Right lobe of liver (tissue), 6 donors: ENCODE results near the gene REG3G. TPM values are rescaled to one million over a fixed set of nuclear protein-coding genes. Genes with fewer than 3 reads are reported as not detected.
A peak's percentile ranks its signal among the peaks of the same experiment; 100 is the strongest.
"Not testable (repeated sequence)": the region's sequence is repeated elsewhere in the genome, so short reads cannot be mapped to it uniquely, and the experiment has no call there.

Experiments used
- ATAC-seq, 4 donors: fragments of 200-7000 bp; cut with Tn5 transposase; one replicate each; pipeline ENCODE4 v1.9.1; 2020; ENCODE audit warnings: mild to moderate bottlenecking in 4 of 4, moderate library complexity in 4 of 4
- DNase-seq, 3 donors: peaks; one replicate each; pipeline ENCODE4 v3.0.0-alpha.2; 2020
- H3K27ac ChIP-seq, 3 donors: fragments of 200-600 bp; one replicate each; pipeline ENCODE4 v1.8.0; 2022
- H3K27me3 ChIP-seq, 2 donors: fragments of 200-600 bp; one replicate each; pipeline ENCODE4 v1.8.0; 2022
- H3K36me3 ChIP-seq, 4 donors: fragments of 200-600 bp; sonication (generic) in 1 of 4; one replicate each; pipeline versions ENCODE4 v1.5.1 to v1.8.0; 2017 to 2022; ENCODE audit warnings: control low read depth in 1 of 4
- H3K4me1 ChIP-seq, 4 donors: fragments of 200-600 bp; sonication (generic) in 1 of 4; one replicate each; pipeline versions ENCODE4 v1.5.1 to v1.8.0; 2017 to 2022; ENCODE audit warnings: control low read depth in 1 of 4
- H3K4me3 ChIP-seq, 3 donors: fragments of 200-600 bp; one replicate each; pipeline ENCODE4 v1.8.0; 2022
- H3K9me3 ChIP-seq, 4 donors: fragments of 200-600 bp; sonication (generic) in 1 of 4; one replicate each; pipeline versions ENCODE4 v1.5.1 to v1.8.0; 2017 to 2022; ENCODE audit warnings: control low read depth in 1 of 4
- CTCF ChIP-seq, 4 donors: fragments of 200-600 bp in 3 of 4; fragments of 450-650 bp in 1 of 4; IDR thresholded peaks; one replicate each; pipeline versions ENCODE4 v1.5.1 to v1.8.0; 2016 to 2022; ENCODE audit warnings: antibody characterized with exemption in 4 of 4, mild to moderate bottlenecking in 2 of 4
- POLR2A ChIP-seq: fragments of 450-650 bp; IDR thresholded peaks from one replicate; pipeline ENCODE4 v1.6.1; 2017; ENCODE audit warnings: antibody characterized with exemption, mild to moderate bottlenecking
- WGBS: methylation state at CpG from one replicate; pipeline ENCODE4 v1.1.6; 2018; ENCODE audit warnings: low coverage, low lambda C conversion rate; ENCODE audit not compliant: insufficient coverage; ENCODE audit errors: missing lambda C conversion rate; 5-methylcytosine and 5-hydroxymethylcytosine counted together
- intact Hi-C, 2 donors: fragments of 100-400 bp; cut with DNase I; formaldehyde crosslinking; loops; one replicate each; pipeline versions ENCODE4 v1.11.2 to v1.14.1; 2022
- total RNA-seq, 6 experiments: library from RNA; depleted of rRNA in 2 of 6; stranded (reverse); fragments of >200 nt in 2 of 6; fragmentation: NEBNext Ultra II Directional in 3 of 6; extraction: Animal tissue kit (Norgen Biotek cat#: 25700) in 3 of 6; gene quantifications; one replicate each; pipeline versions ENCODE4 v1.1.0 to v1.2.4, GENCODE V29; 2016 to 2023
- donor health status: DM: no; HTN: yes; CAD: no.
- donor health status: DM: no; HTN: no; CAD: no.
- donor health status: DM: no; HTN: no; CAD: no.
- donor health status: DM: no; HTN: yes; CAD: no.
- donor health status: DM: no; HTN: yes; CAD: no.

REG3G gene
- total RNA-seq, 6 experiments from 2014 or later: not detected

GRCh38 chr2:79026061-79026460 is 559 bp downstream of the REG3G start:
- H3K27ac ChIP-seq: no peak overlapping the region
- WGBS: 30% methylated on average over 2 of the region's 4 CpGs
- no peaks in the 10 kb centered on the region for H3K4me1 ChIP-seq
- H3K4me3 ChIP-seq: no peak overlapping the region
- intact Hi-C loops: no loop called here
- no peak for TF ChIP-seq CTCF (IDR thresholded peaks at IDR 0.05)
- no peak for TF ChIP-seq POLR2A
- no peaks in the 10 kb centered on the region for H3K27me3 ChIP-seq
- no peaks in the 10 kb centered on the region for H3K9me3 ChIP-seq
- ATAC-seq: no peak
- DNase-seq: no peak
- no peaks in the 10 kb centered on the region for H3K36me3 ChIP-seq

- TF ChIP-seq CTCF (IDR thresholded peaks at IDR 0.05) (no peak), POLR2A (no peak)
- ATAC-seq: no peak
- Histone ChIP-seq H3K27ac (no peak overlapping the region), H3K4me3 (no peak overlapping the region), H3K36me3 (no peaks in the 10 kb centered on the region), H3K9me3 (no peaks in the 10 kb centered on the region), H3K27me3 (no peaks in the 10 kb centered on the region), H3K4me1 (no peaks in the 10 kb centered on the region)
- intact Hi-C loops: no loop called here
- 42% methylated on average over 3 of the region's 3 CpGs for WGBS
- DNase-seq: no peak
Measured at GRCh38 chr2:79039944-79040343, 14.4 kb downstream of the REG3G start.

GRCh38 chr2:79041032-79041448 is 15.5 kb downstream of the REG3G start:
- no peak for DNase-seq
- ATAC-seq: peak; percentile 43 to 56 (median 46)
- 7% methylated on average over 1 of the region's 1 CpG for WGBS

GRCh38 chr2:79053486-79053885 is 28.0 kb downstream of the REG3G start:
- H3K4me1 ChIP-seq, H3K27ac ChIP-seq, H3K27me3 ChIP-seq, ATAC-seq, H3K36me3 ChIP-seq, DNase-seq, H3K4me3 ChIP-seq, H3K9me3 ChIP-seq, intact Hi-C loops: not testable (repeated sequence)
- 42% methylated on average over 5 of the region's 5 CpGs for WGBS

More at GRCh38 chr2:79041032-79041448, 15.5 kb downstream of the REG3G start:
- H3K9me3 ChIP-seq: no peaks in the 10 kb centered on the region
- TF ChIP-seq POLR2A: no peak
- TF ChIP-seq CTCF (IDR thresholded peaks at IDR 0.05): peak in 3 of 4 donors; percentile 26 to 43 (median 37)
- no peaks in the 10 kb centered on the region for H3K4me1 ChIP-seq
- no peaks in the 10 kb centered on the region for H3K36me3 ChIP-seq
- no peak overlapping the region for H3K27ac ChIP-seq
- H3K4me3 ChIP-seq: no peak overlapping the region
- H3K27me3 ChIP-seq: no peaks in the 10 kb centered on the region
- intact Hi-C loops: no loop called here

- DNase-seq, H3K36me3 ChIP-seq, H3K27me3 ChIP-seq, H3K27ac ChIP-seq, ATAC-seq, H3K4me1 ChIP-seq, intact Hi-C loops, H3K4me3 ChIP-seq, H3K9me3 ChIP-seq: not testable (repeated sequence)
- 47% methylated on average over 3 of the region's 5 CpGs for WGBS
Measured at GRCh38 chr2:79054769-79055168, 29.3 kb downstream of the REG3G start.

GRCh38 chr2:79065201-79065600 is 39.7 kb downstream of the REG3G start:
- 52% methylated on average over 2 of the region's 2 CpGs for WGBS
- ATAC-seq (no peak), DNase-seq (no peak)
- TF ChIP-seq POLR2A: no peak
- no peak for TF ChIP-seq CTCF (IDR thresholded peaks at IDR 0.05)
- Histone ChIP-seq H3K4me1 (no peaks in the 10 kb centered on the region), H3K27me3 (no peaks in the 10 kb centered on the region), H3K4me3 (no peak overlapping the region), H3K27ac (no peak overlapping the region), H3K36me3 (no peaks in the 10 kb centered on the region), H3K9me3 (no peaks in the 10 kb centered on the region)
- intact Hi-C loops: no loop called here
